ENCODE measurements around the gene CD300LB.

The CD300LB gene

GRCh38 chr17:74528491-74529199 lies 2.6 kb downstream of the CD300LB start:
- H3K27ac ChIP-seq, result no peak overlapping the region
- TF ChIP-seq, protein P1, sequence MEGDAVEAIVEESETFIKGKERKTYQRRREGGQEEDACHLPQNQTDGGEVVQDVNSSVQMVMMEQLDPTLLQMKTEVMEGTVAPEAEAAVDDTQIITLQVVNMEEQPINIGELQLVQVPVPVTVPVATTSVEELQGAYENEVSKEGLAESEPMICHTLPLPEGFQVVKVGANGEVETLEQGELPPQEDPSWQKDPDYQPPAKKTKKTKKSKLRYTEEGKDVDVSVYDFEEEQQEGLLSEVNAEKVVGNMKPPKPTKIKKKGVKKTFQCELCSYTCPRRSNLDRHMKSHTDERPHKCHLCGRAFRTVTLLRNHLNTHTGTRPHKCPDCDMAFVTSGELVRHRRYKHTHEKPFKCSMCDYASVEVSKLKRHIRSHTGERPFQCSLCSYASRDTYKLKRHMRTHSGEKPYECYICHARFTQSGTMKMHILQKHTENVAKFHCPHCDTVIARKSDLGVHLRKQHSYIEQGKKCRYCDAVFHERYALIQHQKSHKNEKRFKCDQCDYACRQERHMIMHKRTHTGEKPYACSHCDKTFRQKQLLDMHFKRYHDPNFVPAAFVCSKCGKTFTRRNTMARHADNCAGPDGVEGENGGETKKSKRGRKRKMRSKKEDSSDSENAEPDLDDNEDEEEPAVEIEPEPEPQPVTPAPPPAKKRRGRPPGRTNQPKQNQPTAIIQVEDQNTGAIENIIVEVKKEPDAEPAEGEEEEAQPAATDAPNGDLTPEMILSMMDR (conservative IDR thresholded peaks at IDR 0.05), result no peak

DNA sequence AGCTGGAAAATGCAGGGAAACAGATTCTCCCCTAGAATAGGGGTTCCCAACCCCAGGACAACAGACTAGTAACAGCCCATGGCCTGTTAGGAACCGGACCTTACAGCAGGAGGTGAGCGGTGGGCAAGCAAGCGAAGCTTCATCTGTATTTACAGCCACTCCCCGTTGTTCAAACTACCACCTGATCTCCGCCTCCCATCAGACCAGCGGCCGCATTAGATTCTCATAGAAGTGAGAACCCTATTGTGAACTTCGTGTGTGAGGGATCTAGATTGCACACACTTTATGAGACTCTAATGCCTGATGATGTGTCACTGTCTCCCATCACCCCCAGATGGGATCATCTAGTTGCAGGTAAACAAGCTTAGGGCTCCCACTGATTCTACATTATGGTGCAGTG lies 3.5 kb downstream of the CD300LB start:
- TF ChIP-seq, protein P1 (conservative IDR thresholded peaks at IDR 0.05), result no peak
- no peak overlapping the region for H3K27ac ChIP-seq

- H3K27ac ChIP-seq, result no peak overlapping the region
- TF ChIP-seq, protein P1 (conservative IDR thresholded peaks at IDR 0.05), result no peak
Measured at GRCh38 chr17:74527081-74527480, 4.2 kb downstream of the CD300LB start.

DNA sequence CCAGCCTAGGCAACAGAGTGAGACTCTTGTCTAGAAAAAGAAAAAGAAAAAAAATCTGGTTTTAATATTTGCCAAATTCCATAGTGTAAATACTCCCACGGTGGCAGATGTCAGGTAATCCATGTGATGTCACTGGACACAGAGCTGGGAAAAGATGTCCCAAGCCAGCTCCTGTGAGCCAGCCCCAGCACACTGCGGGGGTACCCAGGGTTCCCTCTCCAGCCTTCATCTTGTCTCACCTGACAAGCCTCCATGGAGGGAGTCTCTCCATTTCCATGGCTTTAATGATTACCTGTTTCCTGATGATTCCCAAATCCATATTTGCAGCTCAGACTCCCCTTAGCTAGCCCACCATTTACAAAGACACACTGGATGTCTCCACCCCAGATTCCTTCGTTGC lies 4.6 kb downstream of the CD300LB start:
- no peak overlapping the region for H3K27ac ChIP-seq
- TF ChIP-seq, protein P1 (conservative IDR thresholded peaks at IDR 0.05), result no peak

DNA sequence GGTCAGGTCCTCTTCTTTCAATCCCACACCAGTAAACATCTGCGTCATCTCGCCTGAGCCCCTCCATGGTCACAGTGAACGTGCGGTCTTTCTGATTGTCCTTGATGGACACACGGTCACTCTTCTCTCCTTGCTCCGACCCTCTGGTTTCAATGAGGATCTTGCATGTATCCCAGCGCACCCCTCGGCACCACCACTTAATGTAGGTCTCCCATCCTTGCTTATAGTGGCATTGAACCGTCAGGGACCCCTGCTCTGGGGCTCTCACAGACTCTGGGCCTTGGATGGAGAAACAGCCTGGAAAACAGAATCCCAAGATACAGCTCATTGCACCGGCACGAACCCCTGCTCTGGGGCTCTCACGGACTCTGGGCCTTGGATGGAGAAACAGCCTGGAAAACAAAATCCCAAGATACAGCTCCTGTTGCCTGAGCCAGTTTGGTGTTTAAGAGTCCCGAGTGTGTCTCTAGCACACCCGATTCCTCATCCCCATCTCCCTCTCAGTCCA lies 5.4 kb downstream of the CD300LB start:
- no peak overlapping the region for H3K27ac ChIP-seq
- TF ChIP-seq, protein P1 (conservative IDR thresholded peaks at IDR 0.05), result no peak

DNA sequence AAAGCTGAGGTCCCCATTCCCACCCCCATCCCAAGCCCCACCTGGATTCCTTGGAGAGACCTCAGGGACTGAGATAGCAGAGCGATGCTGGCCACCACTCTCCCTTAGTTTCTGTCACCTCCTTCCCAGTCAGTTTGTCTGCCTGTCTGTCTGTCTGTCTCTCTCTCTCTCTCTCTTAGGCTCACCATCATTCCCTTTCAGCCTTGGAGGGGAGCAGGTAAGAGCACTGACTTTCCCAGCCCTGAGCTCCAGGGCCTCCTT lies 5.9 kb downstream of the CD300LB start:
- TF ChIP-seq, protein P1 (conservative IDR thresholded peaks at IDR 0.05), result no peak
- H3K27ac ChIP-seq, result no peak overlapping the region

- TF ChIP-seq, protein P1 (conservative IDR thresholded peaks at IDR 0.05), result no peak
- H3K27ac ChIP-seq, result no peak overlapping the region
Measured at GRCh38 chr17:74524653-74525464, 6.4 kb downstream of the CD300LB start.

Measured in VCaP (cell line).